SK-N-MC (cell line): ENCODE data around the gene CACNB4.

Source experiments
- DNase-seq: peaks from one replicate; pipeline ENCODE4 v3.0.0-alpha.2; 2011; ENCODE audit warnings: low read depth, low spot score
- H3K27ac ChIP-seq: fragments of 200-600 bp; sonication (generic); 2 replicates; pipeline ENCODE4 v1.5.1; 2016; ENCODE audit warnings: mixed run types
- H3K36me3 ChIP-seq: fragments of 200-600 bp; sonication (generic); 2 replicates; pipeline ENCODE4 v1.6.1; 2017; ENCODE audit warnings: antibody characterized with exemption, low read length, mixed read lengths; ENCODE audit not compliant: insufficient read depth
- H3K4me3 ChIP-seq: fragments of 200-600 bp; sonication (generic); 2 replicates; pipeline ENCODE4 v1.5.1; 2016
- H3K9ac ChIP-seq: fragments of 200-600 bp; sonication (generic); 2 replicates; pipeline ENCODE4 v1.8.0; 2017; ENCODE audit warnings: mixed run types, mixed read lengths; ENCODE audit not compliant: insufficient read length
- H3K9me3 ChIP-seq: fragments of 200-600 bp; sonication (generic); 2 replicates; pipeline ENCODE4 v1.6.1; 2017; ENCODE audit warnings: low read depth, mild to moderate bottlenecking, antibody characterized with exemption, low read length, moderate library complexity, mixed read lengths
- EZH2 ChIP-seq: fragments of 200-600 bp; sonication (generic); IDR thresholded peaks from one replicate; pipeline ENCODE4 v1.6.1; 2017; ENCODE audit warnings: antibody characterized with exemption
- FOXP2 ChIP-seq: optimal IDR thresholded peaks from 2 replicates; pipeline ENCODE3; 2011; ENCODE audit warnings: mild to moderate bottlenecking, moderate library complexity; ENCODE audit not compliant: insufficient read depth; ENCODE audit errors: extremely low read length, control extremely low read depth
- POLR2AphosphoS5 ChIP-seq: IDR thresholded peaks from 2 replicates; pipeline ENCODE4 v1.6.1; 2012; ENCODE audit warnings: mild to moderate bottlenecking, low read depth, low read length, borderline replicate concordance

CACNB4 gene

DNA sequence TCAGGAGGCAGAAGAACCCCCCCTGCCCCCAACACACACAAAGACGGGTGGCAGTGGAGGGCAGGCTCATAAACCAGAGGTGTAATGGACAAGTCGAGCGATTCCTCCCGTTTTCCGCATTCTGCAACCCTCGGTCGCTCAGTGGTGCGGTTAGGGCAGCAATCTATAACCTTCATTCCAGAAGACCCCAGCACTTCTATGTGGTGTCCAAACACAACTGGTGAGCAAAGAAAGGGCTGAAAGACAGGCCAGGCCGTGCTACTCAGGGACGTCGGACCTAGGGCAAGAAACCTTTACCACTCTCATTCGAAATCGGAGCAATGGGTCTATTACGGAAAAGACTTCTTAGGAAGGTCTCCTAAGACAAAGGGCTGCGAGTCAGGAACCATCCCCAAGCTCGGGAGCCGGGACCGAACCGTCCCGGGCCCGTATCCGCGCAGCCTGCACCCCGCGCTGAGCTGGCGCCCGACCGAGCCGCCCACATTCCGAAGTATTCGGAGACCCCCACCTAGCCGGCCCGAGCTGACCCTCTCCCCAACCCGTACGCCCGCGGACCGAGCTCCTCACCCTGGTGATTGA is 271.2 kb downstream of the CACNB4 start:
- Histone ChIP-seq H3K9me3 (no peaks in the 10 kb centered on the region), H3K9ac (peak overlapping the region; percentile 89), H3K27ac (peak overlapping the region; percentile 65; the same call in 1 of the 2 replicates), H3K36me3 (peaks cover 10% of the 10 kb centered on the region; the same call in 1 of the 2 replicates), H3K4me3 (peak overlapping the region; percentile 90)
- no peak for DNase-seq
- TF ChIP-seq FOXP2 = no peak
- TF ChIP-seq POLR2AphosphoS5 = no peak
- no peak for TF ChIP-seq EZH2

DNA sequence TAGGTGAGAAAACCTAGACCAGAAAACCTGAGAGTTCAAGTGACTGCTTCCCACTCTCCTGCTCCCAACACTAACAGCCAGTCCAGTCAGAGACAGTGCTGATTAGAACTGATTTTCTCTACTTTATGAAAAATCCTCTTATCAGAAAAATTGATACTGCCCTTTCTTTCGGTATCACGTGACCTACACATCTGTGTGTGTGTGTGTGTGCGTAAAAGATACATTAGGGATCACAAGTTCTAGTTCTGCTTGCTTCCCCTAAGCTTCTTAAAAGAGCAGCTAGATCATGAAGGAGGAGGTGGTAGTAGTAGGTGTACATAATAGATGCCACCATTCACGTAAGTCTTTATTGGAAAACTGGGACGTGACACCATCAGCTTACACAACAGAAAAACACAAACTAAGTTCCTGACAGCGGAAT is 272.1 kb downstream of the CACNB4 start:
- no peaks in the 10 kb centered on the region for H3K9me3 ChIP-seq
- TF ChIP-seq POLR2AphosphoS5 = no peak
- TF ChIP-seq EZH2 = no peak
- TF ChIP-seq FOXP2 = no peak
- peaks cover 10% of the 10 kb centered on the region; the same call in 1 of the 2 replicates for H3K36me3 ChIP-seq
- H3K4me3 ChIP-seq = peak overlapping the region; percentile 90
- peak overlapping the region; percentile 89 for H3K9ac ChIP-seq
- DNase-seq = no peak
- H3K27ac ChIP-seq = no peak overlapping the region

DNA sequence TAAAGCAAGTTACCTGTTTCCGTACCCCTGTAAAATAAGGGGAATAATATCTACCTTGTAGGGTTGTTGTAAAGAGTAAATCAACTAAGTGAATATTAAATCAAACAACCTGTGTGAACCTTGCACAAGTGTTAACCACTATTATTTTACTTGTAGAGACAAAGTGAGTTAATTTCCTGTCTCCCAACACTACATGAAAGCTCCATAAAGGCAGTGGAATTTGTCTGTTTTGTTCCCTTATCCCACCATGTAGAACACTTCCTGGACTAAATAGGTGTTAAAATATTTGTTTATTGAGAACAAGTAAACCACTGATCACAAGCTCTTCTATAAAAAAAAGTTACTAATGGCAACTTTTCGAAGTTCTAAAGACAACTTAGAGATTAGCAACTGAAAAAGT is 274.0 kb downstream of the CACNB4 start:
- H3K27ac ChIP-seq = no peak overlapping the region
- H3K9me3 ChIP-seq = no peaks in the 10 kb centered on the region
- H3K36me3 ChIP-seq = peaks cover 14% of the 10 kb centered on the region
- no peak overlapping the region for H3K9ac ChIP-seq
- TF ChIP-seq POLR2AphosphoS5 (no peak), EZH2 (no peak), FOXP2 (no peak)
- no peak for DNase-seq
- H3K4me3 ChIP-seq = no peak overlapping the region

DNA sequence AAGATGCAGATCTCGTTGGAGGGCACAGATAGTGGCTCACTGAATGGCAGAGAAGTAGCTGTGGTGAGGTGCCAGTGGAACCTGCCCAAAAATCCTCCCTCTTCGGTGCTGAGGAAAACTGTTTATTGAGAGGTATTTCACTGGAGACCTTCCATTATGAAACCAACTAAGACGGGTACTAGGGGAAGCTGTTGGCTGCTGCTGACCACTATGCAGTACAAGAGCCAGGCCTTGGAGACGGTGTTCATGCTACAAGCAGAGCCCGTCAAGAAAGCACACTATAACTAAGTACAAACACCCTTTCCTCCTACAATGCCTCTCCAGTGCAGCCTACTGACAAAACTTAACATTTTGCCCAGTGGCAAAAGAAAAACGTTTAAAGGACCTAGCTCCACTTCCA is 275.2 kb downstream of the CACNB4 start:
- no peak for DNase-seq
- Histone ChIP-seq H3K9me3 (no peaks in the 10 kb centered on the region), H3K36me3 (peaks cover 15% of the 10 kb centered on the region), H3K9ac (no peak overlapping the region), H3K27ac (no peak overlapping the region), H3K4me3 (no peak overlapping the region)
- no peak for TF ChIP-seq FOXP2
- TF ChIP-seq EZH2 = no peak
- TF ChIP-seq POLR2AphosphoS5 = no peak

GRCh38 chr2:151819920-151820319 is 278.9 kb downstream of the CACNB4 start:
- Histone ChIP-seq H3K9me3 (no peaks in the 10 kb centered on the region), H3K4me3 (no peak overlapping the region), H3K36me3 (peaks cover 43% of the 10 kb centered on the region), H3K9ac (no peak overlapping the region), H3K27ac (no peak overlapping the region)
- TF ChIP-seq POLR2AphosphoS5 (no peak), FOXP2 (no peak), EZH2 (no peak)
- DNase-seq = no peak

DNA sequence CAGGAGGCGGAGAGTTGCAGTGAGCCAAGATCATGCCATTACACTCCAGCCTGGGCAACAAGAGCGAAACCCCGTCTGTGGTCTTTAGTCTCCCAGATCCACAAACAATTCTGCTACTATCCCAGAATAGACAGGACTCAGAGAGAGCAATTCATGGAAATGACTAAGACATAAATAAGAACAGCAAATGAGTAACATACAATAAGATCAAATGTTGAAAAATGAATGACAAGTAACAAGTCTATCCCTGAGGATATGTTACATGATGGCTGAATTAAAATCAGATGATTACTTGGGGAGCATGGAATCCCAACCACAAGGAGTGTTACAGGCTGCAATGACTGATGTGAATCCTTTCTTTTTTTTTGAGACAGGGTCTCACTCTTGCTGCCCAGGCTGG is 280.9 kb downstream of the CACNB4 start:
- no peak overlapping the region for H3K9ac ChIP-seq
- peaks cover 54% of the 10 kb centered on the region for H3K36me3 ChIP-seq
- no peak overlapping the region for H3K4me3 ChIP-seq
- TF ChIP-seq FOXP2 (no peak), POLR2AphosphoS5 (no peak)
- H3K27ac ChIP-seq = no peak overlapping the region
- DNase-seq = no peak
- H3K9me3 ChIP-seq = no peaks in the 10 kb centered on the region

DNA sequence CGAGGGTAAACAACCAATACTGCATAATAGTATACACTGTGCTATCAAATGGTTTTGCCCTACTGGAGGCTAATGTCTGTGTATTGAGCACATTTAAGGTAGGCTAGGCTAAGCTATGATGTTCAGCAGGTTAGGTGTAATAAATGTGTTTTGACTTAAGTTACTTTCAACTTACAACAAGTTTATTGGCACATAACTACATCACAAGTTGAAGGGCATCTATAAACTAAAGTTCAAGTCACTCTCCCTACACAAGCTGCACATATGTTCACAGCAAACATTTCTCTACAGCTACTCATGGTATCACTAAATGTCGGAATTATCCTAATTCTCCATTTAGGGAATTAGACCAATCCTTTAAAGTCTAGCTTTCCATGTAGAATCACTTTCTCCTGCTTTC is 282.0 kb downstream of the CACNB4 start:
- Histone ChIP-seq H3K27ac (no peak overlapping the region), H3K36me3 (peaks cover 65% of the 10 kb centered on the region)
- TF ChIP-seq FOXP2 (no peak), POLR2AphosphoS5 (no peak), EZH2 (no peak)

GRCh38 chr2:151815821-151816489 is 282.9 kb downstream of the CACNB4 start:
- Histone ChIP-seq H3K27ac (no peak overlapping the region), H3K36me3 (peaks cover 71% of the 10 kb centered on the region), H3K9me3 (peaks cover 3% of the 10 kb centered on the region; the same call in 1 of the 2 replicates), H3K9ac (no peak overlapping the region), H3K4me3 (no peak overlapping the region)
- TF ChIP-seq POLR2AphosphoS5 (no peak), FOXP2 (no peak), EZH2 (no peak)
- no peak for DNase-seq

More for the DNA sequence above, 282.0 kb downstream of the CACNB4 start:
- H3K9me3 ChIP-seq = no peaks in the 10 kb centered on the region
- no peak overlapping the region for H3K4me3 ChIP-seq
- no peak for DNase-seq
- no peak overlapping the region for H3K9ac ChIP-seq

- peaks cover 73% of the 10 kb centered on the region for H3K36me3 ChIP-seq
- no peak overlapping the region for H3K27ac ChIP-seq
- no peak overlapping the region for H3K4me3 ChIP-seq
- TF ChIP-seq EZH2 = no peak
- TF ChIP-seq POLR2AphosphoS5 = no peak
- no peak for TF ChIP-seq FOXP2
- H3K9ac ChIP-seq = no peak overlapping the region
- peaks cover 3% of the 10 kb centered on the region; the same call in 1 of the 2 replicates for H3K9me3 ChIP-seq
- DNase-seq = no peak
Observed at GRCh38 chr2:151810489-151810888, 288.4 kb downstream of the CACNB4 start.
